Aorta (tissue), 5 donors: ENCODE data around the gene BEND5. TPM values are rescaled to one million over a fixed set of nuclear protein-coding genes. Genes with fewer than 3 reads are reported as not detected.

Experiments
- ATAC-seq: fragments of 200-7000 bp; cut with Tn5 transposase; one replicate; pipeline ENCODE4 v1.9.1; 2022; ENCODE audit warnings: moderate library complexity; ENCODE audit not compliant: low FRiP score
- DNase-seq, 2 donors: peaks; one replicate each; pipeline ENCODE4 v3.0.0-alpha.2; 2020
- H3K27ac ChIP-seq, 2 donors: one replicate each; pipeline ENCODE4 v1.5.1; 2013; ENCODE audit warnings: low read length in 2 of 2, mild to moderate bottlenecking in 2 of 2, moderate library complexity in 2 of 2, control low read depth in 1 of 2, inconsistent platforms in 1 of 2, low read depth in 1 of 2
- H3K27me3 ChIP-seq, 2 donors: one replicate each; pipeline ENCODE4 v1.6.1; 2013; ENCODE audit warnings: control low read depth in 1 of 2, low read length in 1 of 2, mild to moderate bottlenecking in 1 of 2, moderate library complexity in 1 of 2; ENCODE audit not compliant: insufficient read depth in 2 of 2, control insufficient read depth in 1 of 2
- H3K36me3 ChIP-seq, 2 donors: one replicate each; pipeline ENCODE4 v1.6.1; 2013; ENCODE audit warnings: control low read depth in 1 of 2, low read length in 1 of 2, mild to moderate bottlenecking in 1 of 2; ENCODE audit not compliant: insufficient read depth in 2 of 2, control insufficient read depth in 1 of 2
- H3K4me1 ChIP-seq, 2 donors: one replicate each; pipeline ENCODE4 v1.6.1; 2013; ENCODE audit warnings: low read length in 2 of 2, control low read depth in 1 of 2, mild to moderate bottlenecking in 1 of 2, moderate library complexity in 1 of 2; ENCODE audit not compliant: insufficient read depth in 2 of 2, control insufficient read depth in 1 of 2
- H3K4me3 ChIP-seq, 2 donors: one replicate each; pipeline ENCODE4 v1.5.1; 2013; ENCODE audit warnings: low read length in 2 of 2, control low read depth in 1 of 2, mild to moderate bottlenecking in 1 of 2
- H3K9me3 ChIP-seq: one replicate; pipeline ENCODE4 v1.6.1; 2013; ENCODE audit warnings: mild to moderate bottlenecking, low read length; ENCODE audit not compliant: control insufficient read depth
- WGBS, 2 donors: extraction: QIAGEN DNeasy Blood & Tissue Kit; methylation state at CpG; one replicate each; pipeline ENCODE4 v1.1.7; 2013; 5-methylcytosine and 5-hydroxymethylcytosine counted together
- intact Hi-C, 2 donors: fragments of 100-400 bp; cut with DNase I; formaldehyde crosslinking; loops; one replicate each; pipeline versions ENCODE4 v1.14.2 to v1.15.0; 2022
- polyA plus RNA-seq, 2 donors: library from polyadenylated mRNA; stranded (reverse); fragments of 200-250 nt; gene quantifications; one replicate each; pipeline ENCODE4 v1.2.3, GENCODE V29; 2013
- total RNA-seq, 2 donors: library from RNA; stranded (reverse); fragmentation: NEBNext Ultra II Directional; extraction: Animal tissue kit (Norgen Biotek cat#: 25700); gene quantifications; one replicate each; pipeline ENCODE4 v1.2.1, GENCODE V29; 2021
- donor health status: healthy with polysubstance abuse.
- donor health status: Bipolar disorder and iron deficiency.
- donor health status: DM: no; HTN: no; CAD: no.
- donor health status: DM: no; HTN: no; CAD: no.
- donor health status: DM: yes; HTN: yes; CAD: no.

The BEND5 gene
- total and polyA plus RNA-seq, 4 donors = 2.1 to 11.2 (median 7.0) TPM

- Histone ChIP-seq H3K27me3 (no peaks in the 10 kb centered on the region), H3K4me3 (no peak overlapping the region), H3K4me1 (peaks cover 7 to 9% of the 10 kb centered on the region in 2 donors), H3K9me3 (no peaks in the 10 kb centered on the region), H3K27ac (no peak overlapping the region), H3K36me3 (no peaks in the 10 kb centered on the region)
- ATAC-seq (no peak), DNase-seq (no peak)
- 92 to 99% methylated on average over 3 of the region's 3 CpGs for WGBS, 2 donors
- intact Hi-C loops = loop anchor here in 1 of 2 donors (5.0 kb wide), 1 partner anchor 138 kb away; no protein-coding TSS in a partner anchor
Observed at GRCh38 chr1:48678710-48679505, 97.8 kb downstream of the BEND5 start.
